ENCODE data around the gene F7. TPM values are rescaled to one million over a fixed set of nuclear protein-coding genes. Genes with fewer than 3 reads are reported as not detected.

Gene F7
- total RNA-seq, 1 donor from 2014 or later, result 0.60 TPM

DNA sequence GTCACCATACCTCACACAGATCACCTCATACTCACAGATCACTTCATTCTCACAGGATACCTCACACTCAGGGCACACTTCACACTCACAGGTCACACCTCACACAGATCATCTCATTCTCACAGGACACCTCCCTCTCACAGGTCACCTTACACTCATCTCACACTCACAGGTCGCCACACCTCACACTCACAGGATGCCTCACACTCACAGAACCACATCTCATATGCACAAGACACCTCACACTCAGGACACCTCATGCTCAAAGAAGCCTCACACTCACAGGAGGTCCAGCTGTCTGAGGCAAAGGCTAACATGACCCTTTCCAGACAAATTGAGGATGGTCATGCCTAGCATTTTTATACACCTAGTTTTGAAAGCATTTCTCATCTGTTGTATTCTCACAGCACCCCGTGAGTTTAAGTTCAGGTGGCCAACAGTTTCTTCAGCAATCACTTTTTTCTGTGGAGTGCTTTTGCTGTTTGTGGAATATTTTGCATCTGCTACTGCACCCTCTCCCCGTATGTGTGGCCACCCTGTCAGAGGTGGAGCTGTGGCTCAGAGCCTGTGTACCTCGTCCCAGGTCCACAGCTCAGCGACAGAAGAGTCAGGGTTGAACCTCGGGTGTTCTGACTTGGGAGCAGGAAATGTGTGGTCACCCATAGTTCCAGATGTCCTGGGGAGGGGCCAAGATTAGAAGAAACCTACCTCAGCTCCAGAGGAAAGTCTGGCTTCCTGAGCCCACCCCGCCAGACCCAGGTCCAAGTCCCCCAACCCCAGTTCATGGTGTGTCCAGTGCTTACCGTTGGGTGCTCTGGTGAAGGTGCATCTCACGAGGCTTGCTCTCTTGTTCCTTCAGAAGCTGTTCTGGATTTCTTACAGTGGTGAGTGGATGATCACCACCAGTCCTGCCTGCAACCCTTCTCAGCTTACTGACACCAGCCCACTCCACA lies 7.6 kb downstream of the F7 start:
- no peak for DNase-seq (ENCODE audit: low spot score)
- TF ChIP-seq, protein P1, sequence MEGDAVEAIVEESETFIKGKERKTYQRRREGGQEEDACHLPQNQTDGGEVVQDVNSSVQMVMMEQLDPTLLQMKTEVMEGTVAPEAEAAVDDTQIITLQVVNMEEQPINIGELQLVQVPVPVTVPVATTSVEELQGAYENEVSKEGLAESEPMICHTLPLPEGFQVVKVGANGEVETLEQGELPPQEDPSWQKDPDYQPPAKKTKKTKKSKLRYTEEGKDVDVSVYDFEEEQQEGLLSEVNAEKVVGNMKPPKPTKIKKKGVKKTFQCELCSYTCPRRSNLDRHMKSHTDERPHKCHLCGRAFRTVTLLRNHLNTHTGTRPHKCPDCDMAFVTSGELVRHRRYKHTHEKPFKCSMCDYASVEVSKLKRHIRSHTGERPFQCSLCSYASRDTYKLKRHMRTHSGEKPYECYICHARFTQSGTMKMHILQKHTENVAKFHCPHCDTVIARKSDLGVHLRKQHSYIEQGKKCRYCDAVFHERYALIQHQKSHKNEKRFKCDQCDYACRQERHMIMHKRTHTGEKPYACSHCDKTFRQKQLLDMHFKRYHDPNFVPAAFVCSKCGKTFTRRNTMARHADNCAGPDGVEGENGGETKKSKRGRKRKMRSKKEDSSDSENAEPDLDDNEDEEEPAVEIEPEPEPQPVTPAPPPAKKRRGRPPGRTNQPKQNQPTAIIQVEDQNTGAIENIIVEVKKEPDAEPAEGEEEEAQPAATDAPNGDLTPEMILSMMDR (IDR thresholded peaks at IDR 0.05), result no peak
- Mint-ChIP-seq H3K27ac (ENCODE audit: unreplicated experiment) (no peak overlapping the region), H3K4me3 (ENCODE audit: unreplicated experiment) (no peak overlapping the region), H3K9me3 (ENCODE audit: low read depth) (no peaks in the 10 kb centered on the region), H3K36me3 (ENCODE audit: low read depth) (no peaks in the 10 kb centered on the region), H3K4me1 (ENCODE audit: low read depth) (peaks cover 4% of the 10 kb centered on the region), H3K27me3 (ENCODE audit: low read depth) (no peaks in the 10 kb centered on the region)

DNA sequence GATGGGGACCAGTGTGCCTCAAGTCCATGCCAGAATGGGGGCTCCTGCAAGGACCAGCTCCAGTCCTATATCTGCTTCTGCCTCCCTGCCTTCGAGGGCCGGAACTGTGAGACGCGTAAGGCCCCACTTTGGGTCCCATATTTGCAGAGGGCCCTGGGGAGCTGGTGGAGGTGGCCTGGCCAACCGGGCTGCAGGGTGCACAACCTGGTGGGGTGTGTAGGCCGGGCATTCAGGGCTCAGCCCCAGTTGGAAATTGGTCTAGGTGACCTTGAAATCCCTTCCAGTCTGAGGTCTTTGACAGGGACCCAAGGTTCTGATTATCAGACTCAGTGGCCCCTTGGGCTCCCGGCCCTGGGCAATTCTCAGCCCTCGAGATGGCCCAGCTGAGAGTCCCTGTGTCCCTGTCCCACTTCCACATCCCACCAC lies 8.3 kb downstream of the F7 start:
- Mint-ChIP-seq H3K27ac (ENCODE audit: unreplicated experiment) (no peak overlapping the region), H3K9me3 (ENCODE audit: low read depth) (no peaks in the 10 kb centered on the region), H3K36me3 (ENCODE audit: low read depth) (no peaks in the 10 kb centered on the region), H3K4me3 (ENCODE audit: unreplicated experiment) (no peak overlapping the region), H3K4me1 (ENCODE audit: low read depth) (peaks cover 4% of the 10 kb centered on the region), H3K27me3 (ENCODE audit: low read depth) (no peaks in the 10 kb centered on the region)
- no peak for DNase-seq (ENCODE audit: low spot score)
- TF ChIP-seq, protein P1 (IDR thresholded peaks at IDR 0.05), result no peak

DNA sequence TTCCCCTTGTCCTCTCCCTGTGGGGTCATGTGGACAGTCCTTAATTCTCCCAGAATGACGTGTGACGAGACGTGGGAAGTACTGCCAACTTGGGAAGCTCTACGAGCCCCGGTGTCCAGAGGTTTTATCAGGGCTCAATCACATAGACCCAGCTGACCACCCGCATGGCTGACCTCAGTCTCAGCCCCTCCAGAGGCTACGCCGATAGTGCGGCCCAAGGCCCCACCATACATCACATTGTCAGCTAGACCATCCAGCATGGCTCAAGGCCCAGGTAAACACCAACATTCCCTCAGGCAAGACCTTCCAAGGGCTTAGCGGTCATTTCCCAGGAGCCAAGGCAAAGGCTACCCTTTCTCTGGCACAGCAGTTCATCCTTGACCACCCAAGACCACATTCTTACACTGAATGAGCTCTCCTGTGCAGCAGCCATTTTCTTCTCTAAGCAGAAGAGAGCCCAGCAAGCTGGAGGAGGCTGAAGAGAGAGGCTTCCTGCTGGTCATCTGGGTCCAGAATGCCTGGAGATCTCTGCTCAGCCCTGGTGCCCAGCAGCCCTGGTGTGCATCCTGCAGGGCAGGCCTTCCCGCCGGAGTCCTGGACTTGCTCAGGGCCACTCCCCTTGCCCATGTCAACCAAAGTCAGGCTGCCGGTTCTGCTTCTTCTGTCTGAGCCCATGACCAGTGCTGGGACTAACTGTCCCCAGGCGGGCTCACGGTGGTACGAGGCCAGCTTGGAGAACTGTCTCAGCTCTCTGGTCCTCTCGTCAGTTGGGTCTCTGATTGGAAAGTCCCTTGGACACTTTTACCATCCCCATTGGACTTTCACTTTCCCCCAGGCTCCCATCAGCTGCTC lies 9.1 kb downstream of the F7 start:
- peak; percentile 81 for DNase-seq (ENCODE audit: low spot score)
- TF ChIP-seq, protein P1 (IDR thresholded peaks at IDR 0.05), result no peak
- H3K4me1 Mint-ChIP-seq (ENCODE audit: low read depth), result peaks cover 4% of the 10 kb centered on the region
- H3K36me3 Mint-ChIP-seq (ENCODE audit: low read depth), result no peaks in the 10 kb centered on the region
- H3K4me3 Mint-ChIP-seq (ENCODE audit: unreplicated experiment), result no peak overlapping the region
- H3K27ac Mint-ChIP-seq (ENCODE audit: unreplicated experiment), result no peak overlapping the region
- peaks cover 1% of the 10 kb centered on the region for H3K27me3 Mint-ChIP-seq (ENCODE audit: low read depth)
- H3K9me3 Mint-ChIP-seq (ENCODE audit: low read depth), result no peaks in the 10 kb centered on the region

DNA sequence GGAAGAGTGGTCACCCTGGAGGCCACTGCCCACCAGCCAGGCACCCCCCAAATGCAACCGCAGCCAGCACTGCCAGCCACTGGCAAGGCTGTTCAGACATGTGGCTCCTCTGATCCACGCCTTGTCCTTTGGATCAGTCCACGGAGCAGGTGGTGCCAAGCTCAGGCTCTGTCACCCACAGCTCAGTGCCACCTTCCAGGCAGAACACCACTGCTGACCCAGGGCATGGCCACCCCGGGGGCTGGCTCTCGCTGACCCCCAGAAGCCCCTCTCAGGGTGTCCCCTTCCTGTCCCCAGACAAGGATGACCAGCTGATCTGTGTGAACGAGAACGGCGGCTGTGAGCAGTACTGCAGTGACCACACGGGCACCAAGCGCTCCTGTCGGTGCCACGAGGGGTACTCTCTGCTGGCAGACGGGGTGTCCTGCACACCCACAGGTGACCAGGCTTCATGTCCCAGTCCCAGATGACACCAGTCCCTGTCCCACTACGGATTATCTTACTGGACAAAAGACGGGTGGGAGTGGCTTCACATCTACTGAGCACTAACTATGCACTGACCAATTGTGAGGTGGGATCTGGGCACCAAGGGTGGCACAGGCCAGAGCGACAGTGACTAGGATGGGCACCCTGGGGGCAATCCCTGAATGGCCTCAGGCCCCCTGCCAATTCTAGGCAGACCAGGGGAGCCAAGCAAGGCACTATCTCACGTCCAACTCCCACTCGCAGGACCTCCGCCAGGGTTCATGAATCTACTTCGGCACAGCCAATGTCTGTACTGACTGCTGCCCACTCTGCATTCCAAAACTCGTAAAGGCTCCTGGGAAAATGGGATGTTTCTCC lies 10.0 kb downstream of the F7 start:
- Mint-ChIP-seq H3K27me3 (ENCODE audit: low read depth) (peaks cover 3% of the 10 kb centered on the region), H3K4me3 (ENCODE audit: unreplicated experiment) (no peak overlapping the region), H3K4me1 (ENCODE audit: low read depth) (peaks cover 4% of the 10 kb centered on the region), H3K36me3 (ENCODE audit: low read depth) (no peaks in the 10 kb centered on the region), H3K27ac (ENCODE audit: unreplicated experiment) (no peak overlapping the region), H3K9me3 (ENCODE audit: low read depth) (no peaks in the 10 kb centered on the region)
- TF ChIP-seq, protein P1 (IDR thresholded peaks at IDR 0.05), result no peak
- DNase-seq (ENCODE audit: low spot score), result peak; percentile 90
